GM13976 (cell line): ENCODE measurements around the gene KCNMA1.

ENCODE experiments used
- DNase-seq: peaks from one replicate; pipeline ENCODE4 v3.0.0; 2012; ENCODE audit warnings: low spot score
- in situ Hi-C: fragments of 300-500 bp; cut with MboI; formaldehyde crosslinking; loops from one replicate; pipeline ENCODE4 v1.12.0; 2022; ENCODE audit warnings: low sequenced_read_pairs, mixed read lengths, inconsistent platforms; ENCODE audit not compliant: unreplicated experiment
- TF ChIP-seq, protein P1 (sequence below): IDR thresholded peaks from 2 replicates; pipeline ENCODE4 v1.5.1; 2012; ENCODE audit warnings: borderline replicate concordance, mild to moderate bottlenecking; ENCODE audit not compliant: insufficient read depth; ENCODE audit errors: extremely low read depth, missing control alignments, control extremely low read depth

KCNMA1 gene

DNA sequence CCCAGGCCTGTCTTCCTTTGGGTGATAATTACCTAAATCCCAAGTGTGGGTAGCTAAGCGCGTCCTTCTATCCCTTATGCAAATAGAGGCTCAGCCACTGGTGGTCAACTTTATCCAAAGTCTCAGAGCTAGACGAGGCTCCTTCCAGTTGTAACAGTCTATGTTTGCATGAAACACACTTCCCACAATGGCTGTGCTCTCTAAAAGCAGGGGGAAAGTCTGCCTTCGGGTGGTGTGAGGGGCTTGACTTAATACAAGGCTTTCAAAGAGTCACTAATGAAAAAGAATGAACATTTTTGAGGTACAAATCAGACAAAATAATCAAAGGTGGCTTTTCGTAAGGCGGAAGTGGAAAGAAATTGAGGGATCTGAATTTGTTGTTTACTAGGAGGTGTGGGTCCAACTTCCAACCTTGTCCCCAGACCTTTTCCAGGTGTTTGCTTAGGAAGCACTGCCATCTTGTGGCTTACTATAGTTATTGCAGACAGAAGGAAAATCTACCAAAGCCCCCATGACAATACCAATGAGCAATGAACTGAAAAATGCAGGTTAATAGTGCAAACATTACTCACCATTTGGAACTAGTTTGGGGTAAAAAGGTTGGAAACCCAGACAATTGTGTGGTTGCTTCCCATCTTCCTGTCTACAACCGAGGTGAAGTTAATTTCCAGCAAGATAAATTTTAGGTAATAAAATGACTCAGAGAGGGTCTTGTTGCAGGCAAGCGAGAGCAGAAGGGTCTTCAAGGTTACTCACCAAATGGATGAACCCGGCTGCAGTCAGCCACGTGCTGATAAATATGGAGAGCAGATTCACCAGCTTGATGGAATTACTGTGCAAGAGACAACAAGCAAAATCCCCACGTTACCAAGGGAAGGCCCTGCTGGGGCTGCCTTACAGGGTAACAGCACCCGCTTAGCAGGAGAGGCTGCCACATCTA lies 525.7 kb downstream of the KCNMA1 start:
- DNase-seq, result peak; percentile 53
- in situ Hi-C loops, result loop anchor here (25.0 kb wide), 1 partner anchor 550 kb away; no protein-coding TSS in a partner anchor
- TF ChIP-seq, protein P1, sequence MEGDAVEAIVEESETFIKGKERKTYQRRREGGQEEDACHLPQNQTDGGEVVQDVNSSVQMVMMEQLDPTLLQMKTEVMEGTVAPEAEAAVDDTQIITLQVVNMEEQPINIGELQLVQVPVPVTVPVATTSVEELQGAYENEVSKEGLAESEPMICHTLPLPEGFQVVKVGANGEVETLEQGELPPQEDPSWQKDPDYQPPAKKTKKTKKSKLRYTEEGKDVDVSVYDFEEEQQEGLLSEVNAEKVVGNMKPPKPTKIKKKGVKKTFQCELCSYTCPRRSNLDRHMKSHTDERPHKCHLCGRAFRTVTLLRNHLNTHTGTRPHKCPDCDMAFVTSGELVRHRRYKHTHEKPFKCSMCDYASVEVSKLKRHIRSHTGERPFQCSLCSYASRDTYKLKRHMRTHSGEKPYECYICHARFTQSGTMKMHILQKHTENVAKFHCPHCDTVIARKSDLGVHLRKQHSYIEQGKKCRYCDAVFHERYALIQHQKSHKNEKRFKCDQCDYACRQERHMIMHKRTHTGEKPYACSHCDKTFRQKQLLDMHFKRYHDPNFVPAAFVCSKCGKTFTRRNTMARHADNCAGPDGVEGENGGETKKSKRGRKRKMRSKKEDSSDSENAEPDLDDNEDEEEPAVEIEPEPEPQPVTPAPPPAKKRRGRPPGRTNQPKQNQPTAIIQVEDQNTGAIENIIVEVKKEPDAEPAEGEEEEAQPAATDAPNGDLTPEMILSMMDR, result peak; percentile 65

DNA sequence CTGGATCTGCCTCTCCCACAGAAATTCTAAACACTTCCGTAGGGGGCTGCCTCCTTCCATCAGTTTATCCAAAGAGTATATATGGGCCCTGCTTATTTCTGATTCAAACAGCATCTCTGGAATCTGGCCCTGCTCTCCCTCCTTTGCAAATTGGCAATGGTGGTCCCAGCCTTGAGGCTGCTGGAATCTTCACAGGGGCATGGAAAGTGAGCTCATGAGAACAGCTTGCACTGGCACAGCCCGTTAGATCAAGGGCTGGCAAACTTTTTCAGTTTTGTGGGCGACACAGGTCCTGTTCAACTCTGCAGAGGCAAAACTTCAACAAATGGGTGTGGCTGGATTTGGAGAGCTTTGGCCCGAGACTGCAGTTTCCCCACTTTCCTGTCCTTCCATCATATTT lies 526.9 kb downstream of the KCNMA1 start:
- in situ Hi-C loops, result loop anchor here (25.0 kb wide), 1 partner anchor 548 kb away; no protein-coding TSS in a partner anchor
- TF ChIP-seq, protein P1, result no peak
- no peak for DNase-seq

DNA sequence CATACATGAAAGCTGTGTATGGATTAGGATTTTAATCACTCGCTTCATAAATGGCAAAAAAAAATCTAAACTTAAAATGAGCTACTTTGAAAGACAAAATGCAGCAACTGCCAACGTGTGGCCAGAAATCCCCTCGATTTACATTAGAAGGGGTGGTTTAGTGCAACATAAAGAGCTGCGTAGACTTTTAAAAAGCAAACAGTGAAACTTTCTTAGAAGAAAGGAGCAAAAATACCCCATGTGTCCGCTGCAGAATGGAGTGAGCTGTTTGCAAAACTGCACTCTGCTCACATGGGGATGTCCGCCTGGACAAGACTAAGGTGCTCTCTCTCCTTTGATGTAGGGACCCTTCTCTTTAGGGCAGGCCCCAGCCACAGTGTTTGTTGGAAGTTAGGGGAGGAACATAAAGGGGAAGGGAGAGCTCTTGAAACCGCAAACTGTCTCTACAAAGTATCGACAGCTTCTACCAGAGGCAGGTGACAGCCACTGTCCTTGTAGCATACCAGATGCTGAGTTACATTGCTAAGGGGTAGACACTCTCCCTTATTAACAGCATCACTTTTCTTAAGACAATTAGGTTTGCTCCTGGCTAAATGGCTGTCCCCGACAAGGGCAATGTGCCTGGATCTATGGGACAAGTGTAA lies 528.1 kb downstream of the KCNMA1 start:
- in situ Hi-C loops, result loop anchor here (25.0 kb wide), 1 partner anchor 547 kb away; no protein-coding TSS in a partner anchor
- no peak for DNase-seq

DNA sequence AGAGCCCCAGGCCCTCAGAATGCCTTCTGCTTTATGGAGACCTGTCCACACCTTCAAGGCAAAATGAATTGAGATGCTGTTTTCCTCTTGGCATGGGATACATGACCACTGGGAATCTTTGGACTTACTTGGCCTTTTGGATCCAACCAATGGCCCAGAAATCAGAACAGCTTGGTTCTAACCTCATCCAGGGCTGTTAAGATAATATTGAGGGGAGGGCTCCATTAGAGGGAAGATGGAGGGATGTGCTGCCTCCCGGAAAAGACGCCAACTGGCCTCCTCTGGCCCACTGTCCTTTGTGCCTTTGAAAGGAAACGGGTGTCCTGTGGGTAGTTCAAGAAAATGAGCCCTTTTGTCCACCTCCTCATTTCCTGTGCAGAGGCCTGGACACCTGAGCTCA lies 530.9 kb downstream of the KCNMA1 start:
- TF ChIP-seq, protein P1, result no peak
- in situ Hi-C loops, result loop anchor here (25.0 kb wide), 1 partner anchor 544 kb away; no protein-coding TSS in a partner anchor
- DNase-seq, result no peak

More for the DNA sequence above, 528.1 kb downstream of the KCNMA1 start:
- TF ChIP-seq, protein P1, result no peak

DNA sequence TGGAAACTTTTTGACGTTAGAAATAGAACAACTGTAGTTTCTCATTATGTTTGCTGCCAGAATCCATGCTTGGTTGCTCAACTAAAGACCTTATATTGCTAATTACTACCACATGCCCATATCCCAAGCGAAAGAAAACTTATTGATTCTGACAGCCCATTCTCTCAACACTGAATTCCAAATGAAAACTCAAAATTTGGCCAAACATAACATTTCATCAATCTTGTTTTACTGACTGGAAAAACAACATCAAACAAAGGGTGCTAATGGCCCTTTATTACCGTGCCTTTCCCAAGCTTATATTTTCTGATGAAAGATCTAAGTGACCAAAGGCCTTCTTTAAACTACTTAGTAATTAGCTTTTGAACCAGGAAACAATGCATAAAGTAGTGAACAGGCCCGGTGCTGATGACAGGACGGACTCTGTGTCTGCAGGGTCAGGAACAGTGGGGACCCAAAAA lies 531.8 kb downstream of the KCNMA1 start:
- in situ Hi-C loops, result loop anchor here (25.0 kb wide), 1 partner anchor 543 kb away; no protein-coding TSS in a partner anchor
- DNase-seq, result no peak
- TF ChIP-seq, protein P1, result no peak

DNA sequence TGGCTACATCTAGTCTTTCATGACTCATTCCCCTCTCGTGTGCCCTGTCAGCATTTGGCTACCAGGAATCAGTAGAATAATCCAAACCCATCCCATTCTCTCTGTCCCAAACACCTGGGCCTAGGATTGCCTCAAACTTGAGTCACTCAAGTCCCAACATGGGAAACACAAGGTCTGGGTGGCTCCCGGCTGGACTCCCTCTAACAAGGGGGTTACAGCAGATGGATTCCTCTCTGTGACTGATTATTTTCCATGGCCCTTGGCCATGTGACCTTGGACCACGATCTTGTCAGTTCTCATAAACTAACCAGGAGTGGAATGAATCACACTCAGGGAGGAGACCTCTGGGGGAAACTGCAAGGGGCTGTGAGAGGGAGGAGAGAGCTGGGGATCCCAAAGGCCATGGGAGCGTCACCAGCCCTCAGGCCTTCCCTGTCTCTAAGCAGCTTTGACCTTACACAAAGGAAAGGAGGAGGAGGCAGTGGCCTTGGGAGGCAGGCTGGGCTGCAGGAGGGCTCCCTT lies 533.1 kb downstream of the KCNMA1 start:
- TF ChIP-seq, protein P1, result no peak
- DNase-seq, result no peak
- in situ Hi-C loops, result loop anchor here (25.0 kb wide), 1 partner anchor 542 kb away; no protein-coding TSS in a partner anchor
